WI38 (cell line): ENCODE measurements around the gene GPHN.

Experiments used
- H3K4me3 ChIP-seq: 2 replicates; pipeline ENCODE4 v1.5.1; 2011; ENCODE audit warnings: low read depth, mild to moderate bottlenecking, control low read depth, low read length
- TF ChIP-seq, protein P1 (sequence below): IDR thresholded peaks from 2 replicates; pipeline ENCODE4 v1.5.1; 2012; ENCODE audit warnings: low read depth, mild to moderate bottlenecking, control low read depth, low read length

The GPHN gene

DNA sequence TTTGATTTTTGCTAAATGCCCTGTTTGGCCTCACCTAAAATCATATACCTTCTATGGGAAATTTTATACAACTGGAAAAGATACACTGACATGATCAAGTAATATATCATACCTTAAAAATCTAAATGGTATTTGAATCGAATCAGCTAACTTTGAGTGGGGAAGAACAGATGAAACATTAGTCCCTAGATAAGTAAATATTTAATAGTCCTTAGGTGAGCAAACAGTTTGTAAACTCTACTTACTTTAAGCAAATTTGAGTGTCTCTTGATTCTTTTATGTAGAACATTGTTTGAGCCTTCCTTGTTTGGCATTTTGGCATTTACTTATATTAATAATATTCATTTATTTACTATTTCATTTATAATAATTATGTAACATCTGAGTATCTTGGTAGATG lies 485.6 kb downstream of the GPHN start:
- no peak overlapping the region for H3K4me3 ChIP-seq
- TF ChIP-seq, protein P1, sequence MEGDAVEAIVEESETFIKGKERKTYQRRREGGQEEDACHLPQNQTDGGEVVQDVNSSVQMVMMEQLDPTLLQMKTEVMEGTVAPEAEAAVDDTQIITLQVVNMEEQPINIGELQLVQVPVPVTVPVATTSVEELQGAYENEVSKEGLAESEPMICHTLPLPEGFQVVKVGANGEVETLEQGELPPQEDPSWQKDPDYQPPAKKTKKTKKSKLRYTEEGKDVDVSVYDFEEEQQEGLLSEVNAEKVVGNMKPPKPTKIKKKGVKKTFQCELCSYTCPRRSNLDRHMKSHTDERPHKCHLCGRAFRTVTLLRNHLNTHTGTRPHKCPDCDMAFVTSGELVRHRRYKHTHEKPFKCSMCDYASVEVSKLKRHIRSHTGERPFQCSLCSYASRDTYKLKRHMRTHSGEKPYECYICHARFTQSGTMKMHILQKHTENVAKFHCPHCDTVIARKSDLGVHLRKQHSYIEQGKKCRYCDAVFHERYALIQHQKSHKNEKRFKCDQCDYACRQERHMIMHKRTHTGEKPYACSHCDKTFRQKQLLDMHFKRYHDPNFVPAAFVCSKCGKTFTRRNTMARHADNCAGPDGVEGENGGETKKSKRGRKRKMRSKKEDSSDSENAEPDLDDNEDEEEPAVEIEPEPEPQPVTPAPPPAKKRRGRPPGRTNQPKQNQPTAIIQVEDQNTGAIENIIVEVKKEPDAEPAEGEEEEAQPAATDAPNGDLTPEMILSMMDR = no peak

DNA sequence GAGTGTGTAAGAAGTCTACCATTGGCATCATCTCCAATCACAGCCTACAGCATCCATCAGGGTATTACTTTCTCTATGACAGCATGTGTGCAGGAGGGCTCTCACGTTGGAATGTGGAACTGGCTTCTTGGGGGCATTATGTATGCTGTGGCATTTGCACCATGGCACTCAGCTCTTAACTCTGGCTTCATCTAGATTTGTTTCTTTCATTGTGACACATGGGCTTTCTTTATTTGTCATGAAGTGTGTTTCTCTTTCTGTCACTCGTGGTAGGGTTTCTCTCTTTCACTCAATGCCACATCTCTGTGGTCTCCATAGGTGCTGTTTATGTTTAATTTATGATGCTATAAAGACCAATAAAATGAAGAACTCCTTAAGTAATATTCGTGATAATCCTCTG lies 490.1 kb downstream of the GPHN start:
- no peak overlapping the region for H3K4me3 ChIP-seq
- TF ChIP-seq, protein P1 = no peak

DNA sequence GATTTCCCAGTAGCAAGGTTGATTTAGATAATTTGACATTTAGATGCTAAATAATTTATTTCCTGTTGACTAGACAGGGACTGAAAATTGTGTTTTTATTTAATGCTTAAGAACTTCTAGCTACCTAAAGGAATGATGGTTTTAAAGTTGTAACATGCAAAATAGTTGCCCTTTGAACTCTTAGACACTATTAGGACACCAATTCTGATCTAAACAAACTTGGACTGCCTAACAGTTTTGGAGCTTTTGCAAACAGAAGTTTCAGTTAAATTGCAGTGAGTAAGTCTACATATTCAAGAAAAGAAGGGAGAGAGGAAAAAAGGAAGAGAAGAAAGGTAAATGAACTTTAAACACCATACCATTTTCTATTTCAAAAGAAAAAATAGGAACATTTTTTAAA lies 492.0 kb downstream of the GPHN start:
- no peak overlapping the region for H3K4me3 ChIP-seq
- TF ChIP-seq, protein P1 = no peak

DNA sequence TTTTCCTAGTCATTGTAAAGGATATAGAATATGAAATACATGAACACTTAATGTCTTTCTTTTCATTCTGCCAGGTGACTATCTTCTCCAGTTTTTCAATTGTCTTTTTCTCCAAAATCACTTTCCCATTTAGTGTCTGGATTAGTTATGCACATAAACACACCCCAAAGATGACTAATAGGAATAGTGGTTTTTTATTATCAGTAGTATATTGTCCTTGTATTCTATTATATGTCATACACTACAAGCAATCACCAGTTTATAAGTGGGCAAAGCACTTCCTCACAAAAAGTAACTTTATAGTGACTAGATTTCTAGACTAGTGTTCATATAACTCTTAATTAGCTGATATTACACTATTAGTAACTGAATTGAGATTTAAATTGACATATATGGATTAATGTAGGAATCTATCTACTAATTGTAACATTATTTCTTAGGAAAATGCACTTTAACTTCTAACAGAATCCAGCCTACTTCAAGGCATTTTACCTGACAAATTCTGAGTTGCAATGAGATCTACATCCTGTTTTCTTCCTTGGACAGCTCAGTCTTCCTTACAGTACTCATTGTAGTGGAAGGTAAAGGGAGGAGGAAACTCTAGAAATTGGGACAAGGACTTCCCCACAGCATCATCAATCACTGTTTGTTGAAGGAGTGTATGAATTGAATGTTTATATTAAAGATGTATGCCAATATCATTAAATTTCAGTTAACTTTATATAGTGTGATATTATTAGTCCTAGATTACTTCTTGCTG lies 495.2 kb downstream of the GPHN start:
- H3K4me3 ChIP-seq = no peak overlapping the region
- TF ChIP-seq, protein P1 = no peak

DNA sequence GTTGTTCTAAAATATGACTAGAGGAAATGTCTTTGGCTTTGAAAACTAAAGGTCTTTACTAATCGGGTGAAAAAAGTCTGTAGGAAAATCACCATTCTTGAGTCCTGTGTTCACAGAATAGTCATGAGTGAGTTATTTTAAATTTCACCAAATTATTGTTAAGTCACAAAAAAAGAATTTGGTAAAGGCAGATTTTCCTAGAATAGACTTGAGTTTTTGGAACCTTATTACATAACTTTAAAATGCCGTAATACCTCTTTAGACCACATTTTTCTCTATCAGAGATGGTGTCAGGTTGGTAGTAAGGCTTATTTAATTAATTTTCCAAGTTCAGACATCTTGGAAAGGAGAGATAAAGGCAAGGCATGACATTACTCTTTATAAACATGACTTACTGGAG lies 496.6 kb downstream of the GPHN start:
- TF ChIP-seq, protein P1 = no peak
- no peak overlapping the region for H3K4me3 ChIP-seq

DNA sequence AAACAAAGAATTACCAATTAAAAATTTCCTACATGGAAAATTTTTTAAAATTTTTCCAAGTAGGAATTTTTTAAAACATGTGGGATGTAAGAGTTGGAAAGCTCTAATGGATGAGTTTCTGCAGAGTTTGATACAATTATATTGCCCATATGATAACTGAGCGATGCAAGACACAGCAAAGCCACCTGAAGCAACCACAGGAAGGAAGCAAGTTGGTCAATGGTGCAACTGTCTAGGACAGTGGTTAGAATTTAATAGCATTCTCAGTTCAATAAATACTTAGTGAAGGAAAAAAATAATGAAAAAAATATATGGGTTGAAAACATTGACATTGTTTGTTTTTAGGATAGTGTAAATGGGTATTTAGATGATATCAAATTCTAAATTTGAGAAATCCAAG lies 502.7 kb downstream of the GPHN start:
- no peak overlapping the region for H3K4me3 ChIP-seq
- TF ChIP-seq, protein P1 = no peak

DNA sequence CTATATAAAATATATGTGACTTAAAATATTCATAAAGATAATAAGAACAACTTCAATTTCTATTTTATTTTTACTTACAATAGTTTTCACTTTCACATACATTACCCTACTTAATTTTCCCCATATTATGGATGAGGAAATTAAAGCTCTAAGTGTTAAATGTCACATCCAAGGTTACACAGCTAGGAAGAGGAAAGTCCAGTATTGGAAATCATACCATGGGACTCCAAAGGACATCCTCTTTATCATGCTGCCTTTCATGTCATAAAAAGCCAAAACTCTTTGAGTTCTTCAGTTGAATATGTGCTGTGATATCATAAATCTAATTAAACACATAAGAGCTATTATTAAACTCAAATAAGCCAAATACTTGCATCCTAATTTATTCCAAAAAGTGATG lies 508.9 kb downstream of the GPHN start:
- TF ChIP-seq, protein P1 = no peak

More for the DNA sequence above, 508.9 kb downstream of the GPHN start:
- no peak overlapping the region for H3K4me3 ChIP-seq
